Muscle of arm (tissue), 12 donors: ENCODE results near the gene RASGEF1B. TPM values are rescaled to one million over a fixed set of nuclear protein-coding genes. Genes with fewer than 3 reads are reported as not detected.

Source experiments
- DNase-seq: peaks from one replicate; pipeline ENCODE4 v3.0.0-alpha.2; 2013
- polyA plus RNA-seq, 12 donors: library from polyadenylated mRNA; unstranded; fragments of 120-200 nt; gene quantifications; one replicate each; pipeline ENCODE4 v1.2.1, GENCODE V29; 2013; ENCODE audit not compliant: insufficient read length in 12 of 12

RASGEF1B gene
- polyA plus RNA-seq, 12 donors = 2.2 to 11.2 (median 6.8) TPM; not detected in 1

DNA sequence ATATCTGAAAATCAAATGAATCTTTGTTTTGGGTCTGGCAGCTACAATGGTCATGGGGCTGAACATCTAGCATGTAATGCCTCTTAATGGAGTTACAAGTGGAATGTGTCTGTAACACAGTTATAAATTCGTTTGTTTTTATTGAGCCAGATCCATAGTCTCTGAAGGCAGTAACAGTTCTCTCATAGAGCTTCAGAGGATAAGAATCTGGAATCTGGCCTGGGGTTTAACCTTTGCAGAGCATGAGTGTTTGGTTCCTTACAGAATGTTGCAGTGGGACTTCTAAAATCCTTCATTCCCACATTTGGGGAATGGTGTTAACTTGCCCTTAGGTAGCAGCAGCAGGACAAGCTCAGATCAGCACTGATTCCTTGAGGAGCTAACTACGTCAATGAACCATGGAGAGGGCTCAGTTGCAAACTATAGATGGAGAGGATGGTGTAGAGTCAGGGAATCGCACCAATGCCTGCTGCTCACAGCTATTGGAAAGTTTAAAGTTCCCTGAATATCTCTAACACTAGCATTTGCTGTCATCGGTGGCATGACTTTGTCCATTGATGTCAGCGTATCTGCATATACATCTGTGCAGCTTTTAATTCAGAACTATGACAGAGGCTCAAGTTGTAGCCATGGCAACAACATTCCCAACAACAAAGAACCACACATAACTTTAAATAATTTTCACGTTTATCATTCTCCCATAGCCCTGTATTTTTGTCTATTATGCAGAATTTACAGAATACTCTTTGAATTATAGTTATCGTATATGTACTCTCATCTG lies 72.2 kb downstream of the RASGEF1B start:
- no peak for DNase-seq

DNA sequence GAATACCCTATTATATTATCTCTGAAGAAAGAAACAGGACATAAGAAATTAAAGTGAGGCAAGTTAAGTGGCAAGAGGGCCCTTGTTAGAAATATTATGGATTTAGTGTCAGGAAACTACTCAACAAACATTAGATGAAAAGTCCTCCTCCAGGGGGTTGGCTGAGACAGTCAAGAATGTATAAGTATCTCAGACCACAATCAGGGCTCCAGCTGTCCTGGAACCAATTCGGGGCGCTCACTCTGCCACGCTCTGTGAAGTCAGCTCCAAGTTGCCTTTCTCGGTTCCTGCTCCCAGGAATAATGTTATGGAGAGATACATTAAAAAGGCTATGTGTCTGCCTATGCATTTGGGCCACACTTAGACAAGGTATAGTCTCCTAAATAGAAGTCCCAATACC lies 73.3 kb downstream of the RASGEF1B start:
- DNase-seq = no peak

DNA sequence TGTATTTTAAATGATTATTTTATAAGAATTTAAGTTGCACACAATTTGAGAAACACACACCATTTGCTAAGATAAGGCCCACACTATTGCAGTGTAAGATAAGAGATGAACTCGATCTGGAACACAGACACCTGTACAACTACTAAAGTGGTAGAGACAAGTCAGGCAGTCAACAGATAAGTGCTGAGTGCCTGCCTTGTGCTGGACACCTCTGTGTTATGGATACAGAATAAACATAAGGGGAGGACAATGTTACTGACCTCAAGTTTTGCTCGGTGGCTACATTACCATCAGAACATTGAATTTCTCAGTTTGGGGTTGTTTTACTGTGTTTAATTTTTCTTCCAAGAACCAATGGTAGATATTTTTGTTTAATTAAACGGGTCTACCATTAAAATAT lies 74.1 kb downstream of the RASGEF1B start:
- DNase-seq = no peak

DNA sequence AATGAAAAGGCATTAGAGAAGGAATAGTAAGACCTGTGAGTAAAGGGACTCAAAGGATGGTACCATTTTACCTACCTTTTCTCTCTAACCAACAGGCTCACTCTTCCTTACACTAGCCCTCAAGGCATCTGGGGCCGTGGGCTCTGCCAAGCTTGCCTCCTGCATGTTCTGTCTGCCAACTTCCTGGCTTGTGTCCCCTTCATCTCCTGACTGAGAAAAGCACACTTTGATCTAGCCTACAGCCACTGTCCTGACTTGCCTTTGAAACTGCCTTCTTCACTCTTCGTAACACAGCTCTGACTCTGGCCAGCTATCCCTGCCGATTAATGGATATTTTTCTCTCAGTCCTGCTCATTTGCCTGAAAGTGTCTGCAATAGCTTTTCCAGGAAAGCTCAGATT lies 76.5 kb downstream of the RASGEF1B start:
- DNase-seq = no peak

DNA sequence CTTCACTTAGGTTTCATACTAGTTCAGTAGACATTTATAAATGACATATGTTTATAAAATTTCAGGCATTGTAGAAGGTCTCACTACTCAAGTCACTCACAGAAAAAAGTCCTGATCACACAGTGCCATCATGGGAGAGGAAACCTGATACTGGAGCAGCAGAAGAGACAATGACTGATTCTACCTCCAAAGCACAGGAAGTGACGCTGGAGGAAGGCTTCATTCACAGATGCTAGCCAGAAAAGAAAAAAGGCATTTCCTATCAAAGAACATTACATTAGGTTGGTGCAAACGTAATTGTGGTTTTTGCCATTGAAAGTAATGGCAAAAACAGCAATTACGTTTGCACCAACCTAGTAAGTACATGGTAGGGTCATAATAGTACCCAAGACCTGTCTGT lies 79.5 kb downstream of the RASGEF1B start:
- no peak for DNase-seq

DNA sequence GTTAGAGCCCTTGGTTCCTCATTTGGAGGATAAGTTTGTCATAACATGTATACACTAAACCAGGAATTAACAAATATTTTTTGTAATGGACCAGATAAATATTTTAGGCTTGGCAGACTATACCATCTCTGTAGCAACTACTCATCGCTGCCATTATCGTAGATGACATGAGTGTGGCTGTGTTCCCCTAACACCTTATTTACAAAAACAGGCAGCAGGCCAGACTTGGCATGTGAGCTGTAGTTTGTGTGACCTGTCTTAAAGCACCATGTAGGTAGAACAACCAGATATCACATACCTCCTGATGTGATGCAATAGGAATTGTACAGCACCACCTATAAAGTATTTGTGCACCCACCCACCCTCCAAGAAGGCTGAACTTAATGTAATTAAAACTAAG lies 82.0 kb downstream of the RASGEF1B start:
- DNase-seq = no peak

DNA sequence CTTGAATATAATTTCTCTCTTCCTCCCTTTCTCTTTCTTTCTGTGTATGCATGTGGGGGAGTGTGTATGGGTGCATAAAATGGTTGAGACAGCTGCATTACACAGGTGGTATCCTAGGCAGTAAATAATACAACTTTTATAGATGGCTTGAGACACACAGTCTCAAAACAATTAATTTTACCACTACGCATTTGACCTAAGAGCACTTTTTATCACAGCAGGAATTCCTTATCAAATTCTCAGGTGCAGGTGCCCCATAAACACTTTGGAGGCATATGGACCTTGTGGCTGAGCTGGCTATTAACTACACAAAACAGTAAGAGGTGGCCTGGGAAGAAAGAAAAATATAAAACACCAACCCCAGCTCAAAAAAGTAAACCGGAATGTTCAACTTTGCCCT lies 91.3 kb downstream of the RASGEF1B start:
- DNase-seq = no peak

DNA sequence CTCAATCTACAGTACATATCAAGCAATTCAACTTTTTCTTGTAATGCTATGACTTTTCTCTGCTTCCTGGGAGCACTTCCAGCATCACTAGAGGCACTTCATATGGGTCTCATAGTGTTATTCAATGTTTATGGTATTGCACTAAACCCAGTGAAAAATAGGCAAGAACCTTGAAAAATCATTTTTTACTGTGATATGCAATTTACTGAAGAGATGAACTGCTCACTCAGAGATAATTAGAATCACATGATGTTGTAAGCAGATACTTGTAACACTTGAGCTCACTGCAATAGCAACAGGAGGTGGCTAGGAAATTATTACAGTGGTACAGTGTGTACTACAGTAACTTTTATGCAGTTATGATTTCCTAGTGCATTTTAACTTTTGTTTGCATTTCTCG lies 93.3 kb downstream of the RASGEF1B start:
- no peak for DNase-seq

DNA sequence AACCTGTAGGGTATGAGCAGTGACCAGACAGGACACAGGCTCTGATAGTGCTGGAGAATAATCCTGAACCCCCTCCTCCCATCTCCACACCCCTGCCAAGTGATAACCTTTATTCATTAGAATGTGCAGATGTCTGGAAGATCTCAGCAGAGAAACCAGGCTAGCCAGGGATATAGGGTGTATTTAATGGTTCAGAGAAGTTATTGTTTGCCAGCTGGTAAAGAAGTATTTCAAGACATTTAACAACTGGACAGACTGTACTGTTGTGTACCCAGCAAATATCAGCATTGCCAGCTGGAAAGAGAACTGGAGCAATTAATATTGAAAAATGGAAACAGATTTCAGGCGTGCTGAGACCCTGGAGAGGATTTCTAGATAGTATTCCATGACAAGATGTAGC lies 94.5 kb downstream of the RASGEF1B start:
- DNase-seq = no peak

DNA sequence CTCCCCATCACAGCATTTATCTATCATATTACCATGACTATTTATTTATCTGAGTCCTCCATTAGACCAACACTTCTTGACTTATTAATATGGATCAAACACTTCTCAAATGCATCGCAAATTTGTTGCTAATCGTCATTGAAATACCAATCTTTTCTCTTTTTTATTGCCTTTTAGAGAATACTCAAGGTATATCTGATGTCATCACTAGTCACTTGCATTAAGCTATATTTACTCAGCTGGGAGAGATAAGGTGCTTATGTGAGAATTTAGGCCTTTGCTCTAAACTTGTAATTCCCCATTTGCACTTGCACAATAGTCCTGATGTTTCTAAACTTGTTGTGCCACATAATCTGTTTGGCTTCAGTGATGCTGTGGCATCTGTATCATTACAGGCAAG lies 95.0 kb downstream of the RASGEF1B start:
- no peak for DNase-seq
